ENCODE data around the gene DLG2. TPM values are rescaled to one million over a fixed set of nuclear protein-coding genes. Genes with fewer than 3 reads are reported as not detected.

DLG2 gene
- total RNA-seq, 1 experiment from 2014 or later, result 17.5 TPM

GRCh38 chr11:83706566-83706965, 1920.6 kb downstream of the DLG2 start:
- Mint-ChIP-seq H3K27me3 (ENCODE audit: low read depth) (no peaks in the 10 kb centered on the region), H3K36me3 (no peaks in the 10 kb centered on the region), H3K4me1 (0 out of 2 replicates have a peak, but pooled peaks cover 4% of the 10 kb centered on the region), H3K4me3 (no peak overlapping the region), H3K9me3 (no peaks in the 10 kb centered on the region), H3K27ac (peak overlapping the region; percentile 27; the same call in 1 of the 2 replicates)
- ChIA-PET CTCF (interaction anchor here (1.1 kb wide), 1 partner anchor 17 kb away, joined by 4 read pairs; no protein-coding TSS in a partner anchor), POLR2A (interaction anchor here (0.6 kb wide), 1 partner anchor 56 kb away, joined by 4 read pairs; no protein-coding TSS in a partner anchor)
- no peak for TF ChIP-seq ZNF317 (CRISPR knock-in tag; IDR thresholded peaks at IDR 0.05; ENCODE audit: borderline replicate concordance, low read depth)
- no peak for TF ChIP-seq NFYB (CRISPR knock-in tag; conservative IDR thresholded peaks at IDR 0.05; ENCODE audit: low read depth)
- no peak for DNase-seq (ENCODE audit: low spot score)
- ATAC-seq, result no peak

DNA sequence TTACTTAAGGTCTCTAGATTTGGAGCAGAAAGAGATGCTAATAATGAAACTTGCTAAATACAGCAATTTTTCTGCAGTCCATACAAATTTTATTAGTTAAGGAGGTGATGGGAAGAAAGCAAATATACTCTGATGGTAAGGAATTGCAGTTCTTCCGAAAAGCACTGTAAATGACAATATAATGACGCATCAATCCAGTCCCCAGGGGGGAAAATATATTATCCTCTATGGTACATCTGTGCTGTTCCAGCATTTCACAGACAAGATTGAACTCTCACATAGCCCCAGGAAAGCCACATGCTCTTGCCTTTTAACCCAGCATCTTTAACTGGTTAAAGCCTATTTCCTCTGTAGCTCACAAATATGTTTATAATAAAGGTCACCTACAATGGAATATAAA, 1924.3 kb downstream of the DLG2 start:
- no peak for ATAC-seq
- Mint-ChIP-seq H3K27me3 (ENCODE audit: low read depth) (no peaks in the 10 kb centered on the region), H3K4me1 (no peaks in the 10 kb centered on the region), H3K36me3 (no peaks in the 10 kb centered on the region), H3K4me3 (no peak overlapping the region), H3K9me3 (no peaks in the 10 kb centered on the region), H3K27ac (no peak overlapping the region)
- DNase-seq (ENCODE audit: low spot score), result no peak
- ChIA-PET POLR2A (no interaction called here), CTCF (no interaction called here)
- TF ChIP-seq ATF2 (CRISPR knock-in tag; IDR thresholded peaks at IDR 0.05; ENCODE audit: borderline replicate concordance, low read depth) (no peak), NFATC4 (CRISPR knock-in tag; IDR thresholded peaks at IDR 0.05) (no peak), FOXJ3 (CRISPR knock-in tag; IDR thresholded peaks at IDR 0.05; ENCODE audit: borderline replicate concordance) (no peak), ZNF121 (CRISPR knock-in tag; IDR thresholded peaks at IDR 0.05) (no peak), GTF2I (CRISPR knock-in tag; conservative IDR thresholded peaks at IDR 0.05) (no peak), STAT6 (CRISPR knock-in tag; conservative IDR thresholded peaks at IDR 0.05; ENCODE audit: low read depth) (no peak), CBFB (CRISPR knock-in tag; IDR thresholded peaks at IDR 0.05; ENCODE audit: low read depth) (no peak), ZNF317 (CRISPR knock-in tag; IDR thresholded peaks at IDR 0.05; ENCODE audit: borderline replicate concordance, low read depth) (no peak), SOX15 (CRISPR knock-in tag; IDR thresholded peaks at IDR 0.05) (no peak), ELF4 (CRISPR knock-in tag; IDR thresholded peaks at IDR 0.05; ENCODE audit: low read depth) (no peak), ZNF425 (CRISPR knock-in tag; conservative IDR thresholded peaks at IDR 0.05) (no peak), RELA (CRISPR knock-in tag; IDR thresholded peaks at IDR 0.05; ENCODE audit: borderline replicate concordance) (no peak)
- TF ChIP-seq, protein P1, sequence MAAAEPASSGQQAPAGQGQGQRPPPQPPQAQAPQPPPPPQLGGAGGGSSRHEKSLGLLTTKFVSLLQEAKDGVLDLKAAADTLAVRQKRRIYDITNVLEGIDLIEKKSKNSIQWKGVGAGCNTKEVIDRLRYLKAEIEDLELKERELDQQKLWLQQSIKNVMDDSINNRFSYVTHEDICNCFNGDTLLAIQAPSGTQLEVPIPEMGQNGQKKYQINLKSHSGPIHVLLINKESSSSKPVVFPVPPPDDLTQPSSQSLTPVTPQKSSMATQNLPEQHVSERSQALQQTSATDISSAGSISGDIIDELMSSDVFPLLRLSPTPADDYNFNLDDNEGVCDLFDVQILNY (CRISPR knock-in tag; IDR thresholded peaks at IDR 0.05), result no peak
- TF ChIP-seq, protein P2, sequence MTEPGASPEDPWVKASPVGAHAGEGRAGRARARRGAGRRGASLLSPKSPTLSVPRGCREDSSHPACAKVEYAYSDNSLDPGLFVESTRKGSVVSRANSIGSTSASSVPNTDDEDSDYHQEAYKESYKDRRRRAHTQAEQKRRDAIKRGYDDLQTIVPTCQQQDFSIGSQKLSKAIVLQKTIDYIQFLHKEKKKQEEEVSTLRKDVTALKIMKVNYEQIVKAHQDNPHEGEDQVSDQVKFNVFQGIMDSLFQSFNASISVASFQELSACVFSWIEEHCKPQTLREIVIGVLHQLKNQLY (CRISPR knock-in tag; IDR thresholded peaks at IDR 0.05), result no peak
- TF ChIP-seq, protein P3, sequence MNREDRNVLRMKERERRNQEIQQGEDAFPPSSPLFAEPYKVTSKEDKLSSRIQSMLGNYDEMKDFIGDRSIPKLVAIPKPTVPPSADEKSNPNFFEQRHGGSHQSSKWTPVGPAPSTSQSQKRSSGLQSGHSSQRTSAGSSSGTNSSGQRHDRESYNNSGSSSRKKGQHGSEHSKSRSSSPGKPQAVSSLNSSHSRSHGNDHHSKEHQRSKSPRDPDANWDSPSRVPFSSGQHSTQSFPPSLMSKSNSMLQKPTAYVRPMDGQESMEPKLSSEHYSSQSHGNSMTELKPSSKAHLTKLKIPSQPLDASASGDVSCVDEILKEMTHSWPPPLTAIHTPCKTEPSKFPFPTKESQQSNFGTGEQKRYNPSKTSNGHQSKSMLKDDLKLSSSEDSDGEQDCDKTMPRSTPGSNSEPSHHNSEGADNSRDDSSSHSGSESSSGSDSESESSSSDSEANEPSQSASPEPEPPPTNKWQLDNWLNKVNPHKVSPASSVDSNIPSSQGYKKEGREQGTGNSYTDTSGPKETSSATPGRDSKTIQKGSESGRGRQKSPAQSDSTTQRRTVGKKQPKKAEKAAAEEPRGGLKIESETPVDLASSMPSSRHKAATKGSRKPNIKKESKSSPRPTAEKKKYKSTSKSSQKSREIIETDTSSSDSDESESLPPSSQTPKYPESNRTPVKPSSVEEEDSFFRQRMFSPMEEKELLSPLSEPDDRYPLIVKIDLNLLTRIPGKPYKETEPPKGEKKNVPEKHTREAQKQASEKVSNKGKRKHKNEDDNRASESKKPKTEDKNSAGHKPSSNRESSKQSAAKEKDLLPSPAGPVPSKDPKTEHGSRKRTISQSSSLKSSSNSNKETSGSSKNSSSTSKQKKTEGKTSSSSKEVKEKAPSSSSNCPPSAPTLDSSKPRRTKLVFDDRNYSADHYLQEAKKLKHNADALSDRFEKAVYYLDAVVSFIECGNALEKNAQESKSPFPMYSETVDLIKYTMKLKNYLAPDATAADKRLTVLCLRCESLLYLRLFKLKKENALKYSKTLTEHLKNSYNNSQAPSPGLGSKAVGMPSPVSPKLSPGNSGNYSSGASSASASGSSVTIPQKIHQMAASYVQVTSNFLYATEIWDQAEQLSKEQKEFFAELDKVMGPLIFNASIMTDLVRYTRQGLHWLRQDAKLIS (CRISPR knock-in tag; IDR thresholded peaks at IDR 0.05; ENCODE audit: borderline replicate concordance), result no peak
- TF ChIP-seq, protein P4, sequence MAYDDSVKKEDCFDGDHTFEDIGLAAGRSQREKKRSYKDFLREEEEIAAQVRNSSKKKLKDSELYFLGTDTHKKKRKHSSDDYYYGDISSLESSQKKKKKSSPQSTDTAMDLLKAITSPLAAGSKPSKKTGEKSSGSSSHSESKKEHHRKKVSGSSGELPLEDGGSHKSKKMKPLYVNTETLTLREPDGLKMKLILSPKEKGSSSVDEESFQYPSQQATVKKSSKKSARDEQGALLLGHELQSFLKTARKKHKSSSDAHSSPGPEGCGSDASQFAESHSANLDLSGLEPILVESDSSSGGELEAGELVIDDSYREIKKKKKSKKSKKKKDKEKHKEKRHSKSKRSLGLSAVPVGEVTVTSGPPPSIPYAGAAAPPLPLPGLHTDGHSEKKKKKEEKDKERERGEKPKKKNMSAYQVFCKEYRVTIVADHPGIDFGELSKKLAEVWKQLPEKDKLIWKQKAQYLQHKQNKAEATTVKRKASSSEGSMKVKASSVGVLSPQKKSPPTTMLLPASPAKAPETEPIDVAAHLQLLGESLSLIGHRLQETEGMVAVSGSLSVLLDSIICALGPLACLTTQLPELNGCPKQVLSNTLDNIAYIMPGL (CRISPR knock-in tag; IDR thresholded peaks at IDR 0.05), result no peak

Data from WTC11 (cell line).